CD14-positive monocyte (primary cell): ENCODE data around the gene RBFOX1. TPM values are rescaled to one million over a fixed set of nuclear protein-coding genes. Genes with fewer than 3 reads are reported as not detected.

Source experiments
- DNase-seq, 3 donors: peaks; one replicate each; pipeline ENCODE4 v3.0.0-alpha.2; 2011 to 2022
- H2AFZ ChIP-seq: 2 replicates; pipeline ENCODE4 v1.6.0; 2012; ENCODE audit warnings: mild to moderate bottlenecking, low read depth, low read length, inconsistent platforms; ENCODE audit not compliant: insufficient read depth, poor library complexity, severe bottlenecking
- H3K27ac ChIP-seq, 2 donors: 1 replicate in 1 of 2; 2 replicates in 1 of 2; pipeline ENCODE4 v1.5.1; 2012 to 2013; ENCODE audit warnings: low read length in 2 of 2, control low read depth in 1 of 2, inconsistent platforms in 1 of 2, low read depth in 1 of 2, mild to moderate bottlenecking in 1 of 2
- H3K27me3 ChIP-seq, 2 donors: one replicate each; pipeline versions ENCODE4 v1.6.0 to v1.6.1; 2011 to 2013; ENCODE audit warnings: low read length in 2 of 2; ENCODE audit not compliant: control insufficient read depth in 2 of 2, insufficient read depth in 2 of 2
- H3K36me3 ChIP-seq, 2 donors: replicated peaks in 1 of 2; 1 replicate in 1 of 2; 2 replicates in 1 of 2; pipeline versions ENCODE4 v1.5.1 to v1.6.1; 2012 to 2013; ENCODE audit warnings: low read length in 2 of 2, control low read depth in 1 of 2, inconsistent platforms in 1 of 2, mild to moderate bottlenecking in 1 of 2; ENCODE audit not compliant: insufficient read depth in 2 of 2, control insufficient read depth in 1 of 2
- H3K4me1 ChIP-seq, 2 donors: 1 replicate in 1 of 2; 2 replicates in 1 of 2; pipeline versions ENCODE4 v1.5.1 to v1.6.1; 2012 to 2013; ENCODE audit warnings: low read length in 2 of 2, control low read depth in 1 of 2, inconsistent platforms in 1 of 2, mild to moderate bottlenecking in 1 of 2, moderate library complexity in 1 of 2; ENCODE audit not compliant: insufficient read depth in 2 of 2, control insufficient read depth in 1 of 2
- H3K4me2 ChIP-seq: replicated peaks from 2 replicates; pipeline ENCODE3; 2012; ENCODE audit warnings: low read length, moderate library complexity, mild to moderate bottlenecking; ENCODE audit not compliant: poor library complexity, severe bottlenecking; ENCODE audit errors: extremely low read depth
- H3K4me3 ChIP-seq, 3 experiments: fragments of 200-600 bp in 1 of 3; sonication (generic) in 1 of 3; replicated peaks in 1 of 3; 1 replicate in 2 of 3; 2 replicates in 1 of 3; pipeline ENCODE4 v1.5.1; 2011 to 2013; ENCODE audit warnings: low read length in 3 of 3, mild to moderate bottlenecking in 3 of 3, control low read depth in 2 of 3, low read depth in 2 of 3, inconsistent platforms in 1 of 3, moderate library complexity in 1 of 3
- H3K79me2 ChIP-seq: 2 replicates; pipeline ENCODE4 v1.6.0; 2012; ENCODE audit warnings: mild to moderate bottlenecking, control low read depth, inconsistent platforms, low read length, moderate library complexity; ENCODE audit not compliant: insufficient read depth
- H3K9ac ChIP-seq: 2 replicates; pipeline ENCODE4 v1.6.0; 2017; ENCODE audit warnings: low read length, mild to moderate bottlenecking; ENCODE audit not compliant: insufficient read depth, poor library complexity, severe bottlenecking
- H3K9me3 ChIP-seq, 2 donors: replicated peaks in 1 of 2; 1 replicate in 1 of 2; 2 replicates in 1 of 2; pipeline versions ENCODE4 v1.5.1 to v1.6.1; 2012 to 2013; ENCODE audit warnings: low read length in 2 of 2, control low read depth in 1 of 2; ENCODE audit not compliant: control insufficient read depth in 1 of 2, insufficient read depth in 1 of 2
- H4K20me1 ChIP-seq: 2 replicates; pipeline ENCODE4 v1.6.0; 2012; ENCODE audit warnings: mild to moderate bottlenecking, low read length, control low read depth, moderate library complexity; ENCODE audit not compliant: insufficient read depth
- H3K27ac Mint-ChIP-seq, 7 donors: one replicate each; pipeline ENCODE4 v1.8.0; 2020; ENCODE audit warnings: mild to moderate bottlenecking in 7 of 7, mixed read lengths in 7 of 7, moderate library complexity in 6 of 7, inconsistent platforms in 2 of 7
- H3K27me3 Mint-ChIP-seq, 3 donors: one replicate each; pipeline ENCODE4 v1.8.0; 2021 to 2022; ENCODE audit warnings: low read depth in 3 of 3, mild to moderate bottlenecking in 3 of 3, mixed read lengths in 3 of 3, moderate library complexity in 3 of 3, inconsistent platforms in 1 of 3
- H3K36me3 Mint-ChIP-seq, 2 donors: one replicate each; pipeline ENCODE4 v1.8.0; 2020; ENCODE audit warnings: mixed read lengths in 2 of 2, inconsistent platforms in 1 of 2, mild to moderate bottlenecking in 1 of 2
- H3K4me1 Mint-ChIP-seq: one replicate; pipeline ENCODE4 v1.8.0; 2020; ENCODE audit warnings: mild to moderate bottlenecking, mixed read lengths
- H3K4me3 Mint-ChIP-seq, 2 donors: one replicate each; pipeline ENCODE4 v1.8.0; 2020; ENCODE audit warnings: mild to moderate bottlenecking in 2 of 2, mixed read lengths in 2 of 2, moderate library complexity in 1 of 2
- H3K9me3 Mint-ChIP-seq, 7 donors: one replicate each; pipeline ENCODE4 v1.8.0; 2020 to 2022; ENCODE audit warnings: mixed read lengths in 7 of 7, mild to moderate bottlenecking in 6 of 7, moderate library complexity in 6 of 7, inconsistent platforms in 2 of 7
- CTCF ChIP-seq: fragments of 200-600 bp; IDR thresholded peaks from one replicate; pipeline ENCODE4 v1.8.0; 2022; ENCODE audit warnings: antibody characterized with exemption, mild to moderate bottlenecking
- WGBS: methylation state at CpG from one replicate; pipeline ENCODE4 v1.1.5; 2013; ENCODE audit warnings: missing lambda C conversion rate; ENCODE audit not compliant: insufficient coverage; 5-methylcytosine and 5-hydroxymethylcytosine counted together
- intact Hi-C, 2 donors: fragments of 100-400 bp; cut with micrococcal nuclease; formaldehyde crosslinking; loops; one replicate each; pipeline versions ENCODE4 v1.15.0 to v1.15.1; 2023
- polyA plus RNA-seq, 3 donors: library from polyadenylated mRNA; depleted of rRNA in 1 of 3; unstranded in 2 of 3; stranded (reverse) in 1 of 3; fragments of 300-500 nt in 2 of 3; fragments of >200 nt in 1 of 3; fragmentation: Illumina TruSeq in 2 of 3; gene quantifications; 1 replicate in 2 of 3; 2 replicates in 1 of 3; pipeline ENCODE4 v1.2.3, GENCODE V29; 2012 to 2021

RBFOX1 gene
- polyA plus RNA-seq, 3 donors, result not detected

GRCh38 chr16:7579454-7579853 is 246.8 kb downstream of the RBFOX1 start:
- H3K27me3 Mint-ChIP-seq, result no peaks in the 10 kb centered on the region
- WGBS, result 90% methylated on average over 8 of the region's 8 CpGs
- H3K9ac ChIP-seq, result no peak overlapping the region

GRCh38 chr16:7581175-7581574 is 248.5 kb downstream of the RBFOX1 start:
- Mint-ChIP-seq H3K36me3 (no peaks in the 10 kb centered on the region), H3K27me3 (no peaks in the 10 kb centered on the region), H3K9me3 (peaks cover 0 to 3% (median 0%) of the 10 kb centered on the region in 7 donors), H3K27ac (no peak overlapping the region), H3K4me1 (no peaks in the 10 kb centered on the region), H3K4me3 (no peak overlapping the region)
- Histone ChIP-seq H3K79me2 (no peaks in the 10 kb centered on the region), H3K4me3 (no peak overlapping the region), H4K20me1 (no peaks in the 10 kb centered on the region), H3K9me3 (peaks cover 0 to 2% of the 10 kb centered on the region in 2 donors), H3K4me2 (no peak overlapping the region), H3K36me3 (no peaks in the 10 kb centered on the region), H3K4me1 (no peaks in the 10 kb centered on the region), H3K27ac (no peak overlapping the region), H2AFZ (no peak overlapping the region), H3K27me3 (no peaks in the 10 kb centered on the region), H3K9ac (no peak overlapping the region)
- no peak for DNase-seq
- WGBS, result 83% methylated on average over 6 of the region's 6 CpGs
- intact Hi-C loops, result no loop called here
- TF ChIP-seq CTCF, result no peak

More at GRCh38 chr16:7579454-7579853, 246.8 kb downstream of the RBFOX1 start:
- Histone ChIP-seq H3K79me2 (no peaks in the 10 kb centered on the region), H3K4me1 (no peaks in the 10 kb centered on the region), H3K36me3 (no peaks in the 10 kb centered on the region), H3K4me2 (no peak overlapping the region), H3K27ac (no peak overlapping the region), H2AFZ (no peak overlapping the region), H4K20me1 (no peaks in the 10 kb centered on the region), H3K4me3 (no peak overlapping the region), H3K27me3 (no peaks in the 10 kb centered on the region), H3K9me3 (no peaks in the 10 kb centered on the region)
- intact Hi-C loops, result no loop called here
- Mint-ChIP-seq H3K27ac (no peak overlapping the region), H3K9me3 (peaks cover 0 to 7% (median 2%) of the 10 kb centered on the region in 7 donors), H3K4me1 (no peaks in the 10 kb centered on the region), H3K36me3 (no peaks in the 10 kb centered on the region), H3K4me3 (no peak overlapping the region)
- DNase-seq, result no peak
- no peak for TF ChIP-seq CTCF
